HCT116 (cell line): ENCODE results near the gene DOK7. TPM values are rescaled to one million over a fixed set of nuclear protein-coding genes. Genes with fewer than 3 reads are reported as not detected.

Experiments
- ATAC-seq: fragments of 200-7000 bp; cut with Tn5 transposase; 2 replicates; pipeline ENCODE4 v1.9.1; 2020; ENCODE audit warnings: mild to moderate bottlenecking, moderate library complexity
- BruUV-seq: library from RNA; stranded (reverse); fragments of 400-500 nt; replicated peaks from 2 replicates; lab custom pipeline; 2021; lab: Mats Ljungman, UMichigan
- CTCF ChIA-PET: fragments of 300-600 bp; sonication (Branson Sonifier 250); formaldehyde crosslinking; loops from one replicate; lab custom pipeline; 2021; ENCODE audit warnings: antibody characterized with exemption; lab: Charles Lee
- POLR2A ChIA-PET: fragments of 300-600, 350-600 bp; sonication (Branson Sonifier 250); formaldehyde crosslinking; loops from one replicate; lab custom pipeline; 2021; ENCODE audit warnings: antibody characterized with exemption; lab: Charles Lee
- RAD21 ChIA-PET, 2 experiments: fragments of 300-600 bp; sonication (Branson Sonifier 250); formaldehyde crosslinking; loops; one replicate each; lab custom pipeline; 2023; ENCODE audit warnings: low total read pairs in 2 of 2; ENCODE audit not compliant: uncharacterized antibody in 2 of 2, unreplicated experiment in 2 of 2, low non-redundant PET in 1 of 2; lab: Charles Lee
- DNase-seq: peaks from one replicate; pipeline ENCODE4 v3.0.0-alpha.2; 2010; ENCODE audit warnings: low read depth, low spot score
- H2AFZ ChIP-seq: fragments of 200-600 bp; shearing (Covaris generic), sonication (generic); 2 replicates; pipeline ENCODE4 v1.6.1; 2017; ENCODE audit warnings: low read depth, mixed run types, mixed read lengths, antibody characterized with exemption, low read length; ENCODE audit not compliant: poor library complexity, severe bottlenecking
- H3K27ac ChIP-seq: 2 replicates; pipeline ENCODE4 v1.5.1; 2012; ENCODE audit warnings: low read depth, low read length
- H3K27me3 ChIP-seq: fragments of 200-600 bp; sonication (generic); 2 replicates; pipeline ENCODE4 v1.6.1; 2016; ENCODE audit warnings: mixed run types, low read length, mixed read lengths; ENCODE audit not compliant: insufficient read depth
- H3K36me3 ChIP-seq, 2 experiments: fragments of 200-500 bp in 1 of 2; fragments of 200-600 bp in 1 of 2; sonication (Bioruptor generic) in 1 of 2; sonication (generic) in 1 of 2; 2 replicates each; pipeline versions ENCODE4 v1.5.1 to v1.6.1; 2014 to 2016; ENCODE audit warnings: low read length in 2 of 2, inconsistent platforms in 1 of 2, mixed read lengths in 1 of 2, mixed run types in 1 of 2; ENCODE audit not compliant: insufficient read depth in 2 of 2, control insufficient read depth in 1 of 2
- H3K4me1 ChIP-seq, 2 experiments: fragments of 200-600 bp in 1 of 2; sonication (generic) in 1 of 2; 2 replicates each; pipeline versions ENCODE4 v1.5.1 to v1.6.1; 2012 to 2017; ENCODE audit warnings: low read length in 2 of 2, inconsistent platforms in 1 of 2, mild to moderate bottlenecking in 1 of 2, mixed read lengths in 1 of 2, mixed run types in 1 of 2, moderate library complexity in 1 of 2; ENCODE audit not compliant: insufficient read depth in 2 of 2, control insufficient read depth in 1 of 2
- H3K4me2 ChIP-seq: fragments of 200-600 bp; sonication (generic); 2 replicates; pipeline ENCODE4 v1.6.1; 2017; ENCODE audit warnings: mixed run types, low read length, mixed read lengths
- H3K4me3 ChIP-seq, 2 experiments: fragments of 200-600 bp in 1 of 2; sonication (generic) in 1 of 2; replicated peaks in 1 of 2; 2 replicates each; pipeline ENCODE4 v1.5.1; 2011 to 2016; ENCODE audit warnings: low read length in 2 of 2, control low read depth in 1 of 2, low read depth in 1 of 2, mild to moderate bottlenecking in 1 of 2, mixed read lengths in 1 of 2, mixed run types in 1 of 2
- H3K79me2 ChIP-seq: fragments of 200-600 bp; sonication (generic); 2 replicates; pipeline ENCODE4 v1.6.1; 2017; ENCODE audit warnings: mild to moderate bottlenecking, mixed run types, low read length, moderate library complexity, mixed read lengths; ENCODE audit not compliant: insufficient read depth
- H3K9ac ChIP-seq: fragments of 200-600 bp; sonication (generic); 2 replicates; pipeline ENCODE4 v1.6.1; 2016; ENCODE audit warnings: low read length, mixed read lengths
- H3K9me2 ChIP-seq: fragments of 200-600 bp; sonication (generic), shearing (Covaris generic); 2 replicates; pipeline ENCODE4 v1.6.1; 2017; ENCODE audit warnings: mixed run types, mild to moderate bottlenecking, moderate library complexity; ENCODE audit not compliant: insufficient read depth
- H3K9me3 ChIP-seq, 2 experiments: fragments of 200-500 bp in 1 of 2; fragments of 200-600 bp in 1 of 2; sonication (Bioruptor generic) in 1 of 2; sonication (generic) in 1 of 2; 2 replicates each; pipeline ENCODE4 v1.6.1; 2014 to 2017; ENCODE audit warnings: low read length in 2 of 2, mixed read lengths in 2 of 2, inconsistent platforms in 1 of 2, low read depth in 1 of 2, mild to moderate bottlenecking in 1 of 2, mixed run types in 1 of 2, moderate library complexity in 1 of 2; ENCODE audit not compliant: control insufficient read depth in 1 of 2, insufficient read depth in 1 of 2
- H4K20me1 ChIP-seq: fragments of 200-600 bp; sonication (generic), shearing (Covaris generic); 2 replicates; pipeline ENCODE4 v1.6.1; 2017; ENCODE audit warnings: mixed run types, mild to moderate bottlenecking, moderate library complexity; ENCODE audit not compliant: insufficient read depth
- ATF3 ChIP-seq: IDR thresholded peaks from 2 replicates; pipeline ENCODE4 v1.6.1; 2012
- CBX3 ChIP-seq: IDR thresholded peaks from 2 replicates; pipeline ENCODE4 v1.6.1; 2012; ENCODE audit warnings: low read depth
- CEBPB ChIP-seq: IDR thresholded peaks from 2 replicates; pipeline ENCODE4 v1.6.1; 2012; ENCODE audit warnings: low read depth
- EGR1 ChIP-seq: IDR thresholded peaks from 2 replicates; pipeline ENCODE4 v1.6.1; 2012; ENCODE audit warnings: low read depth
- ELF1 ChIP-seq: IDR thresholded peaks from 2 replicates; pipeline ENCODE4 v1.6.1; 2012; ENCODE audit warnings: low read depth, borderline replicate concordance
- EZH2 ChIP-seq: fragments of 200-600 bp; sonication (generic); IDR thresholded peaks from 2 replicates; pipeline ENCODE4 v1.6.1; 2017; ENCODE audit warnings: antibody characterized with exemption, mixed run types
- EZH2phosphoT487 ChIP-seq: fragments of 200-600 bp; IDR thresholded peaks from 2 replicates; pipeline ENCODE4 v1.6.1; 2018; ENCODE audit warnings: antibody characterized with exemption, borderline replicate concordance
- FOSL1 ChIP-seq: IDR thresholded peaks from 2 replicates; pipeline ENCODE4 v1.6.1; 2012; ENCODE audit warnings: low read depth
- JUND ChIP-seq: IDR thresholded peaks from 2 replicates; pipeline ENCODE4 v1.6.1; 2012
- MAX ChIP-seq: IDR thresholded peaks from 2 replicates; pipeline ENCODE4 v1.6.1; 2012
- POLR2A ChIP-seq: IDR thresholded peaks from 2 replicates; pipeline ENCODE4 v1.7.0; 2011; ENCODE audit warnings: borderline replicate concordance; ENCODE audit not compliant: insufficient read depth, insufficient read length; ENCODE audit errors: extremely low read depth
- POLR2AphosphoS5 ChIP-seq: IDR thresholded peaks from 2 replicates; pipeline ENCODE4 v1.6.1; 2011; ENCODE audit warnings: mild to moderate bottlenecking, low read depth, low read length, moderate library complexity
- RAD21 ChIP-seq: IDR thresholded peaks from 2 replicates; pipeline ENCODE4 v1.6.1; 2012; ENCODE audit warnings: low read depth, mild to moderate bottlenecking
- SP1 ChIP-seq: IDR thresholded peaks from 2 replicates; pipeline ENCODE4 v1.6.1; 2012; ENCODE audit warnings: low read depth
- SRF ChIP-seq: IDR thresholded peaks from 2 replicates; pipeline ENCODE4 v1.6.1; 2012; ENCODE audit warnings: low read depth
- YY1 ChIP-seq: IDR thresholded peaks from 2 replicates; pipeline ENCODE4 v1.6.1; 2011; ENCODE audit warnings: low read length, low read depth, moderate library complexity, mild to moderate bottlenecking; ENCODE audit not compliant: insufficient replicate concordance; ENCODE audit errors: extremely low read depth
- ZFX ChIP-seq: fragments of 450-650 bp; IDR thresholded peaks from 2 replicates; pipeline ENCODE4 v1.6.1; 2017
- ZNF274 ChIP-seq: fragments of 200-500 bp; sonication (Bioruptor generic); IDR thresholded peaks from 2 replicates; pipeline ENCODE4 v1.6.1; 2014; ENCODE audit warnings: mild to moderate bottlenecking, low read depth, low read length, inconsistent platforms
- intact Hi-C: fragments of 100-400 bp; cut with micrococcal nuclease; formaldehyde crosslinking; loops from 2 replicates; pipeline ENCODE4 v1.10.0; 2022
- total RNA-seq: library from RNA; stranded (reverse); gene quantifications from one replicate; pipeline ENCODE4 v1.2.1, GENCODE V29; 2021; ENCODE audit not compliant: unreplicated experiment
- TF ChIP-seq, protein P1 (sequence below): IDR thresholded peaks from 2 replicates; pipeline ENCODE4 v1.6.1; 2012; ENCODE audit warnings: low read depth

DOK7 gene
- total RNA-seq, 1 experiment from 2014 or later = 2.4 TPM

GRCh38 chr4:3487861-3488260, 24.8 kb downstream of the DOK7 start:
- POLR2A ChIA-PET = no interaction called here
- TF ChIP-seq FOSL1 = no peak
- TF ChIP-seq EZH2 = no peak
- TF ChIP-seq POLR2AphosphoS5 = no peak
- TF ChIP-seq, all 23 proteins: peak for 0
- H3K9ac ChIP-seq = no peak overlapping the region
- no peaks in the 10 kb centered on the region for H3K9me3 ChIP-seq
- H3K27ac ChIP-seq = no peak overlapping the region; the same call in 1 of the 2 replicates
- ChIA-PET CTCF (no interaction called here), RAD21 (no interaction called here)
- H2AFZ ChIP-seq = no peak overlapping the region
- no peaks in the 10 kb centered on the region for H3K79me2 ChIP-seq
- H3K4me2 ChIP-seq = no peak overlapping the region
- H3K4me3 ChIP-seq = no peak overlapping the region
- BruUV-seq = no TSS peak
- no peaks in the 10 kb centered on the region for H3K27me3 ChIP-seq
- no peak for ATAC-seq
- DNase-seq = no peak
- no peaks in the 10 kb centered on the region for H4K20me1 ChIP-seq
- peaks cover 21 to 25% of the 10 kb centered on the region in 2 experiments for H3K4me1 ChIP-seq
- intact Hi-C loops = no loop called here
- no peaks in the 10 kb centered on the region for H3K36me3 ChIP-seq
- no peaks in the 10 kb centered on the region for H3K9me2 ChIP-seq

DNA sequence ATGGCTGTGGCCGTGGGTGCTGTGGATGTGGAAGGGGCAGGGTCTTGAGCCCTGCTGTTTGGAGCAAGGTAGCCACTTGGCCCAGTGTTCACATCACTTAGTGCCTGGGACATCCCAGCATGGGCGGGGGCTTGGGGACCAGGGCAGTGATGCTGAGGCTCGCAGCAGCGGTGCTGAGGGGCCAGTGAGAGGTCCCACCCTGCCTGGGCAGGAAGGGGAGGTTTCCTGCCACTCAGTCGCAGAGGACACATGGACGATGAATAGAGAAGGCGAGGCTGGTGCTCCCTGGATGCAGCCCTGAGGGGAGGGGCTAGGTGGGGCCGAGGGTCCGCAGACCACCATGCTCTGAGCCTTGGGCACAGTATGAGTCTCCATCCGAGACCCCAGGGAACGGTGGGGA, 25.7 kb downstream of the DOK7 start:
- H3K36me3 ChIP-seq = no peaks in the 10 kb centered on the region
- POLR2A ChIA-PET = no interaction called here
- H4K20me1 ChIP-seq = no peaks in the 10 kb centered on the region
- CTCF ChIA-PET = no interaction called here
- H3K4me3 ChIP-seq = no peak overlapping the region
- H3K4me2 ChIP-seq = no peak overlapping the region
- RAD21 ChIA-PET = no interaction called here
- H3K4me1 ChIP-seq = peaks cover 19 to 22% of the 10 kb centered on the region in 2 experiments
- DNase-seq = no peak
- H3K27me3 ChIP-seq = no peaks in the 10 kb centered on the region
- H3K9me3 ChIP-seq = no peaks in the 10 kb centered on the region
- no peaks in the 10 kb centered on the region for H3K9me2 ChIP-seq
- no peak overlapping the region for H3K9ac ChIP-seq
- no peak for ATAC-seq
- no TSS peak for BruUV-seq
- no peak overlapping the region for H3K27ac ChIP-seq
- H2AFZ ChIP-seq = no peak overlapping the region
- intact Hi-C loops = no loop called here
- no peaks in the 10 kb centered on the region for H3K79me2 ChIP-seq
- TF ChIP-seq, protein P1, sequence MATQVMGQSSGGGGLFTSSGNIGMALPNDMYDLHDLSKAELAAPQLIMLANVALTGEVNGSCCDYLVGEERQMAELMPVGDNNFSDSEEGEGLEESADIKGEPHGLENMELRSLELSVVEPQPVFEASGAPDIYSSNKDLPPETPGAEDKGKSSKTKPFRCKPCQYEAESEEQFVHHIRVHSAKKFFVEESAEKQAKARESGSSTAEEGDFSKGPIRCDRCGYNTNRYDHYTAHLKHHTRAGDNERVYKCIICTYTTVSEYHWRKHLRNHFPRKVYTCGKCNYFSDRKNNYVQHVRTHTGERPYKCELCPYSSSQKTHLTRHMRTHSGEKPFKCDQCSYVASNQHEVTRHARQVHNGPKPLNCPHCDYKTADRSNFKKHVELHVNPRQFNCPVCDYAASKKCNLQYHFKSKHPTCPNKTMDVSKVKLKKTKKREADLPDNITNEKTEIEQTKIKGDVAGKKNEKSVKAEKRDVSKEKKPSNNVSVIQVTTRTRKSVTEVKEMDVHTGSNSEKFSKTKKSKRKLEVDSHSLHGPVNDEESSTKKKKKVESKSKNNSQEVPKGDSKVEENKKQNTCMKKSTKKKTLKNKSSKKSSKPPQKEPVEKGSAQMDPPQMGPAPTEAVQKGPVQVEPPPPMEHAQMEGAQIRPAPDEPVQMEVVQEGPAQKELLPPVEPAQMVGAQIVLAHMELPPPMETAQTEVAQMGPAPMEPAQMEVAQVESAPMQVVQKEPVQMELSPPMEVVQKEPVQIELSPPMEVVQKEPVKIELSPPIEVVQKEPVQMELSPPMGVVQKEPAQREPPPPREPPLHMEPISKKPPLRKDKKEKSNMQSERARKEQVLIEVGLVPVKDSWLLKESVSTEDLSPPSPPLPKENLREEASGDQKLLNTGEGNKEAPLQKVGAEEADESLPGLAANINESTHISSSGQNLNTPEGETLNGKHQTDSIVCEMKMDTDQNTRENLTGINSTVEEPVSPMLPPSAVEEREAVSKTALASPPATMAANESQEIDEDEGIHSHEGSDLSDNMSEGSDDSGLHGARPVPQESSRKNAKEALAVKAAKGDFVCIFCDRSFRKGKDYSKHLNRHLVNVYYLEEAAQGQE = no peak
- TF ChIP-seq CBX3 = no peak
- no peak for TF ChIP-seq EZH2
- TF ChIP-seq POLR2A = no peak
- TF ChIP-seq FOSL1 = no peak
- no peak for TF ChIP-seq EZH2phosphoT487
- no peak for TF ChIP-seq JUND
- no peak for TF ChIP-seq EGR1
- TF ChIP-seq ZNF274 = no peak
- no peak for TF ChIP-seq MAX
- no peak for TF ChIP-seq RAD21
- TF ChIP-seq YY1 = no peak
- TF ChIP-seq ATF3 = no peak
- TF ChIP-seq ELF1 = no peak
- TF ChIP-seq CEBPB = no peak
- TF ChIP-seq ZFX = no peak
- no peak for TF ChIP-seq POLR2AphosphoS5
- no peak for TF ChIP-seq SRF
- TF ChIP-seq SP1 = no peak
